ENCODE measurements around the gene COBLL1. TPM values are rescaled to one million over a fixed set of nuclear protein-coding genes. Genes with fewer than 3 reads are reported as not detected.

COBLL1 gene
- polyA plus RNA-seq, 1 donor (not counting 4 experiments of a cell fraction or from before 2014, with no cell fraction given), result 14.9 TPM

DNA sequence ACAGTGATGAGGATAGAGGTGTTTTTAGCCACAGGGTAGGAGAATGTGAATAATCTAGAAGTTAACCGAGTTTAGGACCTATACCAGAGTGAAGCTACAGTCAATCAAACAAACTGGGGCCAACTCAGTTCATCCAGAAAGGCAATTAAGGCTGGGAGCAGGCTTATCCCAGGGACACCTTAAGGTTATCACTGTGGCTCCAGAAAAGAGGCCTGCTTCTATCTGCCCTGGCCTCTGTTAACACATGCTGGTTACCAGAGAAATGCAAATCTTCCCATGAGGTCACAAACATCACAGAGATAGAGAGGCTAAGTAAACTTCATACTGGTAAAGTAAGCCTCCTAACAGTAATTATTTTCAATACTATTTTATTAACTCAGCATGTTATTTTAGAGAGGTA, 127.2 kb downstream of the COBLL1 start:
- H3K4me3 ChIP-seq (ENCODE audit: control insufficient read depth in 2 of 3, extremely low read depth in 1 of 3, insufficient read depth in 2 of 3, low read depth in 1 of 3, low read length in 3 of 3), result no peak overlapping the region
- H4K20me1 ChIP-seq (ENCODE audit: control insufficient read depth, extremely low read depth, insufficient read depth, low read length), result no peaks in the 10 kb centered on the region
- no peaks in the 10 kb centered on the region for H3K79me2 ChIP-seq (ENCODE audit: control insufficient read depth, insufficient read depth, low read length)
- no peaks in the 10 kb centered on the region for H3K9me1 ChIP-seq (ENCODE audit: control insufficient read depth, extremely low read depth, insufficient read depth, low read length)
- H3K9me3 ChIP-seq (ENCODE audit: control insufficient read depth, low read depth, low read length), result no peaks in the 10 kb centered on the region
- FAIRE-seq (peak; percentile 20), DNase-seq (ENCODE audit: low read depth, low spot score) (no peak)
- H3K36me3 ChIP-seq (ENCODE audit: control insufficient read depth in 2 of 2, extremely low read depth in 1 of 2, insufficient read depth in 2 of 2, low read length in 2 of 2), result peaks cover 0 to 1% of the 10 kb centered on the region in 2 experiments
- H3K27ac ChIP-seq (ENCODE audit: control insufficient read depth, insufficient read depth, low read length), result no peak overlapping the region
- no peak overlapping the region for H3K9ac ChIP-seq (ENCODE audit: control insufficient read depth, extremely low read depth, insufficient read depth, low read length)
- H3K27me3 ChIP-seq (ENCODE audit: control insufficient read depth, extremely low read depth, insufficient read depth, low read length), result no peaks in the 10 kb centered on the region
- no peak overlapping the region for H2AFZ ChIP-seq (ENCODE audit: control insufficient read depth, low read length)
- dilution Hi-C loops (cut with MboI; ENCODE audit: extremely low pct_ligation_motif_present, low sequenced_read_pairs), result no loop called here
- TF ChIP-seq, protein P1, sequence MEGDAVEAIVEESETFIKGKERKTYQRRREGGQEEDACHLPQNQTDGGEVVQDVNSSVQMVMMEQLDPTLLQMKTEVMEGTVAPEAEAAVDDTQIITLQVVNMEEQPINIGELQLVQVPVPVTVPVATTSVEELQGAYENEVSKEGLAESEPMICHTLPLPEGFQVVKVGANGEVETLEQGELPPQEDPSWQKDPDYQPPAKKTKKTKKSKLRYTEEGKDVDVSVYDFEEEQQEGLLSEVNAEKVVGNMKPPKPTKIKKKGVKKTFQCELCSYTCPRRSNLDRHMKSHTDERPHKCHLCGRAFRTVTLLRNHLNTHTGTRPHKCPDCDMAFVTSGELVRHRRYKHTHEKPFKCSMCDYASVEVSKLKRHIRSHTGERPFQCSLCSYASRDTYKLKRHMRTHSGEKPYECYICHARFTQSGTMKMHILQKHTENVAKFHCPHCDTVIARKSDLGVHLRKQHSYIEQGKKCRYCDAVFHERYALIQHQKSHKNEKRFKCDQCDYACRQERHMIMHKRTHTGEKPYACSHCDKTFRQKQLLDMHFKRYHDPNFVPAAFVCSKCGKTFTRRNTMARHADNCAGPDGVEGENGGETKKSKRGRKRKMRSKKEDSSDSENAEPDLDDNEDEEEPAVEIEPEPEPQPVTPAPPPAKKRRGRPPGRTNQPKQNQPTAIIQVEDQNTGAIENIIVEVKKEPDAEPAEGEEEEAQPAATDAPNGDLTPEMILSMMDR (optimal IDR thresholded peaks at IDR 0.05 in 1 of 3, IDR thresholded peaks at IDR 0.05 in 1 of 3, conservative IDR thresholded peaks at IDR 0.05 in 1 of 3; ENCODE audit: extremely low read depth in 1 of 3, insufficient read depth in 2 of 3, low read length in 3 of 3), result no peak
- TF ChIP-seq EZH2 (IDR thresholded peaks at IDR 0.05; ENCODE audit: low read length), result no peak
- H3K4me2 ChIP-seq (ENCODE audit: control insufficient read depth, extremely low read depth, insufficient read depth, low read depth, low read length), result no peak overlapping the region
- H3K4me1 ChIP-seq (ENCODE audit: control insufficient read depth, extremely low read depth, insufficient read depth, low read length), result peaks cover 4% of the 10 kb centered on the region

DNA sequence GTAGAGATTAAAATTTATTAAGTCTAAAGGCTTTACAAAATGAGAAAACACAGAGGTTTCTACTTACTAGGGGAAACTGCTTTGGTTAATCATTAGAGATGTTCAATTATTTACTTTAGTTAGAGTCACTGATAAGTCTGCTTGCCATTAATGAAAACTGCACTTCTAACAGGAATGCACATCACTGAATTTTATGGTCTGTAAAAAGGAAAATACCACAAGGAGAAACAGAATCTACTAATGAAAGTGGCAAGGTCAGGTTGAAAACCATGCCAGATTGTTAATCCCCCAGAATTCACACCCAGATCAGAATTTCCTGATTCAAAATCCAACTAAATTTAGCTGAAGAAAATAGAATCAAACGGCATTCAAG, 129.9 kb downstream of the COBLL1 start:
- no peak overlapping the region for H3K4me2 ChIP-seq (ENCODE audit: control insufficient read depth, extremely low read depth, insufficient read depth, low read depth, low read length)
- H3K9me3 ChIP-seq (ENCODE audit: control insufficient read depth, low read depth, low read length), result no peaks in the 10 kb centered on the region
- TF ChIP-seq, protein P1 (optimal IDR thresholded peaks at IDR 0.05 in 1 of 3, IDR thresholded peaks at IDR 0.05 in 1 of 3, conservative IDR thresholded peaks at IDR 0.05 in 1 of 3; ENCODE audit: extremely low read depth in 1 of 3, insufficient read depth in 2 of 3, low read length in 3 of 3), result no peak
- TF ChIP-seq EZH2 (IDR thresholded peaks at IDR 0.05; ENCODE audit: low read length), result no peak
- H3K79me2 ChIP-seq (ENCODE audit: control insufficient read depth, insufficient read depth, low read length), result no peaks in the 10 kb centered on the region
- H3K4me1 ChIP-seq (ENCODE audit: control insufficient read depth, extremely low read depth, insufficient read depth, low read length), result peaks cover 6% of the 10 kb centered on the region
- H2AFZ ChIP-seq (ENCODE audit: control insufficient read depth, low read length), result no peak overlapping the region
- dilution Hi-C loops (cut with MboI; ENCODE audit: extremely low pct_ligation_motif_present, low sequenced_read_pairs), result no loop called here
- DNase-seq (ENCODE audit: low read depth, low spot score) (no peak), FAIRE-seq (no peak)
- H3K36me3 ChIP-seq (ENCODE audit: control insufficient read depth in 2 of 2, extremely low read depth in 1 of 2, insufficient read depth in 2 of 2, low read length in 2 of 2), result peaks cover 0 to 1% of the 10 kb centered on the region in 2 experiments
- no peak overlapping the region for H3K9ac ChIP-seq (ENCODE audit: control insufficient read depth, extremely low read depth, insufficient read depth, low read length)
- no peak overlapping the region for H3K4me3 ChIP-seq (ENCODE audit: control insufficient read depth in 2 of 3, extremely low read depth in 1 of 3, insufficient read depth in 2 of 3, low read depth in 1 of 3, low read length in 3 of 3)
- H4K20me1 ChIP-seq (ENCODE audit: control insufficient read depth, extremely low read depth, insufficient read depth, low read length), result no peaks in the 10 kb centered on the region
- no peaks in the 10 kb centered on the region for H3K9me1 ChIP-seq (ENCODE audit: control insufficient read depth, extremely low read depth, insufficient read depth, low read length)
- H3K27ac ChIP-seq (ENCODE audit: control insufficient read depth, insufficient read depth, low read length), result no peak overlapping the region
- H3K27me3 ChIP-seq (ENCODE audit: control insufficient read depth, extremely low read depth, insufficient read depth, low read length), result no peaks in the 10 kb centered on the region
